ENCODE measurements around the gene AKAP11.

Gene AKAP11

DNA sequence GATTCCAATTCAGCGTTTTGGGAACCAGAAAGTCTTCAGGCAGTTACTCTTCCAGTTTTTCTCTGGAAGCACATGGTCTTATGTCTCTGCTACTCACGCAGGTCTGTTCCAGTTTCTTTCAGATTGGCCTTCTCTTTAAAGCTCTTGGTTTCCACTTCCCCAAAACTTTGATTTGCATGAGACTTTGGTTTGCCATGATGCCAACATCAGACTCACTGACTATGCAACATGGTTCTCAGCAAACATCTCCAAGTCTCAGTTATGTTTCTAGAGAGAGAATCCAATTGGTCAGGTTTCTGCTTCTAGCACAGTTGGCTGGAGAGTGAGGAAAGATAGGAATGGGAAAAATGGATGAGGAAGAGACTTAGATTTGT lies 3.1 kb downstream of the AKAP11 start:
- DNase-seq (ENCODE audit: low read depth) = no peak

DNA sequence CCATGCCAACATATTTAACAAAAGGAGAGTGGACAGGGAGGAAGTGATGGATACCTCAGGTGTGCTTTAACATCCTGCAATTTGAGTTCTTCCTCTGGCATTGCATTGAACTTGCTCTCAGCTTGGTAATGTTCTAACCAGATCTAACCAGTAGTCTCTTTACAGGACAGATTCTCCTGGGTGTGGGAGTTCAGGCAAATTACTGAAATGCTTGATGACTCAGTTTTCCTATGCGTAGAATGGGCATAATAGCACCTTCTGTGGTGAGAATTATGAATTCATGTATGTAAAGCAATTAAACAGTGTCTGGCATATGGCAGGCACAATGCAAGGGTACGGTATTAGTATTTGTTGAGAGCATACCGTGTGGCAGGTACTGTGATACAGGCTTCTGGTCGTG lies 3.6 kb downstream of the AKAP11 start:
- DNase-seq (ENCODE audit: low read depth) = no peak

DNA sequence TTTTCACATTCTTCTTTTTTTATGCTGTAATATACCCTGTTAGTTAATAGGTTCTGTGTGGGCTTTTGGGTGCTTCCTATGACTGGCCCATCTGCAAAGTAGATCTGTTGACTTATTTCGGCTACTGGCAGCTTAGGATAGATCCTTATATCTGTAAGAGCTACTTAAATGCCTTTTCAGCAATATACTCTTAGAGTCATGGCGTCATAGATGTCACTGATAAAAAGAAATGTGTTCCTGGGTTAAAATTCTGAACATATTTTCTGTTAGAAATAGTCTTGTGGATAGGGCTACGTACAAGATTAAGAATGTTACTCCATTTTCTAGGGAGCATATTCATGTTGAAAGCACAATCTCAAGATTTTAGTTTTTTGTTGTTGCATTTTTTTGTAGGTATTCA lies 4.7 kb downstream of the AKAP11 start:
- no peak for DNase-seq (ENCODE audit: low read depth)

DNA sequence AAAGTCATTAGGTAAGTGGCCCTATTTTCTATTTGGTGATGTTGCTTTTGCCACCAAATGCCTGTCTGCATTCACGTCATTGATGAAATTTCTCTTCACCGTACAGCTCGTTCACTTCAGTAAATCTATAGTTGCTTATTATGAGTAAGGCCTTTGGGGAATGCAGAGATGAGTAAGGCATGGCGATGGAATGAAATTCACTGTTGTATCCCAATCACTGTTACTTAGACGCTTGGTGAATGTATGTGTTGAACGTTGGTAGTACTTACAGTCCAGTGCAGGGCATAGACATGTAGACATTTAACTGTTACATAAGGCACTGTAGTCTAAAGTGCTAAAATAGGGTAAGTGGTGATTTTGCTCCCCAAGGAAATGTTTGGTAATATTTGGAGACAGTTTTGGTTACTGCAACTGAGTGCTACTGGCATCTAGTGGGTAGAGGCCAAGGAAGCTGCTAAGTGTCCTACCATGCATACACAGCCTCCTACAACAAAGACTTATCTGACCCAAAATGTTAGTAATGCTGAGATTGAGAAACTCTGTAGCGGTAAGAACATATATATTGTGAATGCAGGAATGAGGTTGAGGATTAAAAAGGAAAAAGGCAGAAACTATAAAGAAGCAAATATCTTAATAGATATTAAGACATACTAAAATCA lies 5.8 kb downstream of the AKAP11 start:
- DNase-seq (ENCODE audit: low read depth) = no peak

DNA sequence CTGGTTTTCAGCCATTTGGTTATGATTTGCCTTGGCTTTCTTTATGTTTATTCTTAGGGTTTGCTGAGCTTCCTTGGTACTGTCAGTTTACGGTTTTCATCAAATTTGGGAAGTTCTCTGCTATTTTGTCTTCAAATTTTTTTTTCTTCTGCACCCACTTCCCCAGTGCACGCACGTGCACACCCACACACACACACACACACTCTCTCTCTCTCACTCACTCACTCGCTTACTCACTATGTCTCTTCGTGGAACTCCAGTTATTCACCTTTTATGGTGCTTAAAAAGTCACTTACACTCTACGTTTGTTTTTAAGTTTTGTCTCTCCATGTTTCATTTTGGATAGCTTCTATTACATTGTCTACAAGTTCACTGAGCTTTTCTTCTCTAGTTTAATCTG lies 7.1 kb downstream of the AKAP11 start:
- no peak for DNase-seq (ENCODE audit: low read depth)

DNA sequence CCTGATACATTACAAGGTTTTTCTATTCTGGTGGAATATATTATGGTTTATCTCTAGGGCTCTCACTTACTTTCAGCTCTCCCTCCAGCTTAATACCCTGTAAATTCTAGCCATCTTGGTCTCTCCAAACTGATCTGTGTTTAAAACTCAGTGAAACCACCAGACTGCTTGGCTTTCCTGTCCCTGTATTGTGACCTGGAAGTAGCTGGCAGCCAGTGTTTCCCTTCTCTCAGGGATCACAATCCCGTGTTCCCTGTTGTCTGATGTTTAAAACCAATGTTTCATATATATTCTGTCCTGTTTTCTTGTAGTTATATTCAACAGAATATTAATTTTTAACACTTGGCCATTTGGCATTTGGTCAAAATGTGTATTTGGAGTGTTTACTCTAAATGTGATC lies 8.0 kb downstream of the AKAP11 start:
- no peak for DNase-seq (ENCODE audit: low read depth)

DNA sequence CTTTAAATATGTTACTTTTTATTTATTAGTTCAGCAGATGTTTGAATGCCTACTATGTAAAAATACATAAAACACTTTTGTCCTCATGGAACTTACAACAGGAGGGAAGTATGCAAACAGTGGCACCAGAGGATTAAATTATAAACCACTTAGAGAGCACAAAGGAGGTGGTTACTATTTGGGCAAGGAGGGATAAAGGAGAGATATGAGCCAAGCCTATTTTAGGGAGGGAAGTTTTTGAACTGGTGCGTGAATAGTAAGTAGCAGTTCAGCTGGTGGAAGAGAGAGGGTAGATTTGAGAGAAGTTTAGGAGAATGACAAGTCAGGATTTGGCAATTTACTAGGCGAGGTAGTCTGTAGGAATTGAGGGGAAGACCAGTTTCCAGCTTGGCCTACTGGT lies 8.6 kb downstream of the AKAP11 start:
- DNase-seq (ENCODE audit: low read depth) = no peak

DNA sequence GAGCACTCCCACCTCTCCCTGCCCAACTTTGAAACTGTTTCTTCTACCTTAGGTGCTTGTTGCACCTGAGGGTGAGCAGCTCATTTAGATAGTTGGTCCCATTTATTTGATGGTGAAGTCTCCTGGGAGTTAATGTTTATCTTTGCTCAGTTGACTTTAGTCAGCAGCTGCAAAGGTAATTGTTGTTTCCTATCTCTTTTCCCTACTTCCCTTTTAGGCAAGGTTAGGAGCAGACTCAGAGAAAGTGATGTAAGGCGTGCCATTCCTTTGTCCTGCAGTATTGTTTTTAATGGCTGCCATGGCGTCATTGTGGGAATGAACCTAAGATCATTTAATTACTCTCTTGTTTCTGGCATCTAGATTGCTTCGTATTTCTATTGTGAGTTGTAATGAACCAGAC lies 11.6 kb downstream of the AKAP11 start:
- DNase-seq (ENCODE audit: low read depth) = no peak

DNA sequence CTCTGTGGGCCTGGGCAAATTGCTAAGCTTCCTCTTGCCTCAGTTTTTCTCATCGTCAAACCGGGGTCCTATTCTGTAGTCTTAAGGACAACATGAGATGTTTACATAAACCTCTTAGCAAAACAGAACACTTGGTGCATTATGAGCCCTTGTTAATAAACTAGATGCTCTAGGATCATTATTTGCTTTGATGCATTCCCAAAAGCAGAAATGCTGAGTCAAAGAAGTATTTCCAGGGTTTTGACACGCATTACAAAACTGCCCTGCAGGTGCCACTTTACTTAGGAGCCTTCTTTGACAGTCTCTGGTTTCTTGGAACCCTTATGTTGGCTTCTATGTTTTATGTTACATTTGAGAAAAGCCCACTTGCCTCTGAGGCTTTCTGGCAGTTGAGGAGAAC lies 12.1 kb downstream of the AKAP11 start:
- no peak for DNase-seq (ENCODE audit: low read depth)

DNA sequence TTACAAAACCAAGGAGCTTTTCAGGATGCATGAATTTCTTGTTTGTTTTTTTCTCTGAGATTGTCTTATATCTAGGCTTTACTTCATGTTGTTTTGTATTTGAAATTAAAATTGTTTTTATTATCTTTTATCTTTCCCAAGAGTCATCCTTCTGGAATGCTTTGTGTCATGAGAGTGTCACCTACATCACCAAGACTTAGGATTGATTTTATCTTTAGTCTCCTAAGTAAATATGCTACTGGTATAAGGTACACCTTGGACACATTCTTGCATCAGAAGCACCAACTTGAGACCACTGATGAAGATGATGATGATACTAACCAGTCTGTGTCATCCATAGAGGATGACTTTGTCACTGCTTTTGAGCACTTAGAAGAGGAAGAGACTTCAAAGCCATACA lies 26.4 kb downstream of the AKAP11 start:
- DNase-seq (ENCODE audit: low read depth) = no peak

DNA sequence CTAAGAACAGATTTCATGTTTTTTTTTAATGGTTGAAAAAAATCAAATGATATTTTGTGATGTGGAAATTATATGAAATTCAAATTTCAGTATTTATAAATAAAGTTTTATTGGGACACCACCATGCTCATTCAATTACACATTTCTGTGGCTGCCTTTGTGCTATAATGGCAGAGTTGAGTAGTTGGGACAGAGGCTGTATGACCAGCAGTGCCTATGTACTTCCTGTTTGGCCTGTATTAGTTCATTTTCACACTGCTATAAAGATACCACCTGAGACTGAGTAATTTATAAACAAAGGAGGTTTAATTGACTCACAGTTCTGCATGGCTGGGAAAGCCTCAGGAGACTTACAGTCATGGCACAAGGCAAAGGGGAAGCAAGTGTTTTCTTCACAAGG lies 33.6 kb downstream of the AKAP11 start:
- DNase-seq (ENCODE audit: low read depth) = no peak

DNA sequence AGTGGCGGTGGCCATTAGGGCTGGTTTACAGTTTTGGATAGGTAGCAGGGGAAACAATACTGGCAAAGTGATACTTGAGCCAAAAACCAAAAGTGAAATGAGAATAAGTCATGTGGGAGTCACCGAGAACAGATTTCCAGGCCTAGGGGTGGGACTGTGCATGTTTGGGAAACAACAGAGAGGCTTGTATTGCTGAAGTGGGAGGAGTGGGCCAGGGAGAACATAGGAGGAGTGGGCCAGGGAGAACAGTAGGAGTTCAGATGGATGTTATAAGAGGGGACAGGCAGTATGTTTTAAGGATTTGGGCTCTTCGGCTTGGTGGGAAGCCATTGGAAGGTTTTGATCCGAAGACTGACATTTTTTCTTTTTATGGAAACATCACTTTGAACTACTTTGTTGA lies 35.5 kb downstream of the AKAP11 start:
- no peak for DNase-seq (ENCODE audit: low read depth)

DNA sequence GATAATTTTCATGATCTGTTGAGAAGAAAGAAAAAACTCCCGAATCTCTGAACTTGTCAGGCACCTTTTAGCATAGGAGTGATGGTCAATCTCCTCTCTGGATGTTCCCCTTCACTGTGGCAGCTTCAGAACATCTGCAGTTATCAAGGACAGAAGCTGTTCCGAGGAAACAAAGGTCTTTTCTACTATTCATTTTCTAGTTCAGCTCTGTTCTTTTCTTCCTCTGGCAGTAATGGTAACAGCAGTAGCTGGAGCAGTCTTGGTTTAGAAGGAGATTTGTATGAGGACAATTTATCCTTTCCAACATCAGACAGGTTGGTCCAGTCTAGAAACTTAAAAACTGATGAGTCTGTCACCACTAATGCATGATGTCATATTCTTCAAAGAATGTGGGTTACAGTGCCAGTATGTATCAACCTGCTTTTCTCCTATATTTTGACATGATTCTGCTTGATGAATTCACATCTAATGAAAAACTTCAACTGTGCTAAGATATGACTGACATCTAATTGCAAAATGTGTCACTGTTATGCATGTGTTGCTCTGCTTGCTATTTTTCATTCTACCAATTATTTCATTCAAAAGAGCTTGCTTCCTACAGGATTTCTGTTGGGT lies 41.0 kb downstream of the AKAP11 start:
- DNase-seq (ENCODE audit: low read depth) = no peak

DNA sequence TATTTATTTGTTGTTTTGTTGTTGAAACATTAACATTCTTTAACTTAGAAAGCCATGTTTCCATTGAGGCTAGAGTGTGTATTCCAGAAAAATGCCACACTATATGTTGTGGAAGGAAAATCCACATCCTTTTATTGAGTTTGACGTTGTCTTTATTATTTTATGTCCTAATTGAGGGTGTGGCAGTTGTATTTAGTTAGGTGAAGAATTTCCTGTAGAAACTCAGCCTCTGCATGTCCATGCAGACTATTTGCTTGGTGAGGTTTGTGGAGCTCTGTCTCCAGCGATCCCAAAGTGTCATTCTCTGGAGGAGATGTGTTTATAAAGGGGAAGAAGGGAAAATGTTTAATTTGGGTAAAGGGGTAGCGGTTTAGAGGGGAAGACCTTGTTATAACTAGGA lies 46.6 kb downstream of the AKAP11 start:
- no peak for DNase-seq (ENCODE audit: low read depth)

DNA sequence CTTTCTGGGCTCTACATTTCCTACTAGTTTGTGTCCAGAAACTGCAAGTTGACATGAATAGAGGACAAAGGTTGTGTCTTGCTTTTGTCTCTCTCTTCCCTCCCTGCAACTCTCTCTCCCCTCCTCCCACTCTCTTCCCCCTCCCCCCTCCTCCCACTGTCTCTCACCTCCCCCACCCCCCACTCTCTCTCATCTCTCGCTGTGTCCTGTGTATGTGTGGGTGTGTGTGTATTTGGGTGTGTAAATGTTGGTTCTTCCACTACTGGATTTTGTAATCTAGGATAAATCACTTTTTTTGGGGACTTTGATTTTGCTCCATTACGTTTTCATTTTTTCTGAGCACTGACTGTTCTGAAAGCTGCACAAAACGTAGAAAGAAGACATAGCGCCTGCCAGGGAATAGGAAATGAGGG lies 48.4 kb downstream of the AKAP11 start:
- DNase-seq (ENCODE audit: low read depth) = no peak

DNA sequence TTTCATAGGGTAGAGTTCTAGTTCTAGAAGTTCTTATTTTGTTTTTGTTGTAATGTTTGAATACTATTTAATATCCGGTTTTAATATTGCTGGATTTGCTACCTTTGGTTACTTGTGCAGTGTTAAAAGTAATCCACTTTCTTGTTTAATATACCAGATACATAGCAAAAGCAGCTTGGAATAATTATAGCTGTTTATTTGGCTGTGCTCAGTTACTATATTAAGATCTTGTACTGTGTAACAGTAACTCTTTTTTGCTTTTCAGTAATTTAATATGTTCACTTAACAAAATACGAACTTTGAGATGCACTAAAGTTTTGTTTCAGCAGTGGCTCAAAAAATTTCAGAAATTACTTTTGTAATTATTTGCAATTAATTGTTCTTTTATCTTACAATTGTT lies 50.9 kb downstream of the AKAP11 start:
- DNase-seq (ENCODE audit: low read depth) = no peak

DNA sequence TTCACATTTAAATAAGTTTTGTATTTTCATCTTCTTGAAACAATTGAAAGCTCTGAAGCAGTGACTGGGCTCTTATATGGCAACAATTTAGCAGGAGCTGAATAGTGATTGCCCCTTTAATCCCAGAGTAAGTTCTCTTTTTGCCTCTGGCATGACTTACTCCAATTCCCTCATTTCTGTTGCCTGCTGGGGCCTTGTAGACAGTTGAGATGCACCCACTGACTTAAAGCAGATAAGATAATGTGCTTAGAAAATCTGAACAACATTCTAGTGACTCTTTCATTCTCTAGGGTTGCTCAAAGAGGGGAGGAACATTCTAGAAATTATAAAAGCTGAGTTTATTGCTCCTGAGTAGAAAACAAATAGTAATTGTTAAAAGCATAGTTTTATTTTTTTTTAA lies 52.8 kb downstream of the AKAP11 start:
- DNase-seq (ENCODE audit: low read depth) = no peak

DNA sequence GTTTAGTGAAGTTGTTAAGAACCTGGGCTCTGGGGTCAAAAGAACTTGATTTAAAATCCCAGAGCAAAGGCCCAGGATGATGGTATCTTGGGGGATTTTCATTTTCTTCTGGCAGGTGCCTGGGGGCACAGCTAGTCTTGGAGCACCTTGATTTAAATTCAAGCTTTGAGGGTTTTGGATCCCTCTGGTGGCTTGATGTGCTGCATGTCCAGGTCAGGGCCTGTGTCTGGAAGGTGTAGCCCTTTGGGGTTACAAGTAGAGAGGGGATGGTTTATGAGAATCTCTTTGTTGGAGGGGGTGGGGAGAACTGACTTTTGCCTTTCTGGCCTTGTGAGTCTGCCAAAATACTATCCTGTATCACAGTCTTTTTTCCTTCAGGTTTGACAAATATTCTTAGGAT lies 55.8 kb downstream of the AKAP11 start:
- no peak for DNase-seq (ENCODE audit: low read depth)

DNA sequence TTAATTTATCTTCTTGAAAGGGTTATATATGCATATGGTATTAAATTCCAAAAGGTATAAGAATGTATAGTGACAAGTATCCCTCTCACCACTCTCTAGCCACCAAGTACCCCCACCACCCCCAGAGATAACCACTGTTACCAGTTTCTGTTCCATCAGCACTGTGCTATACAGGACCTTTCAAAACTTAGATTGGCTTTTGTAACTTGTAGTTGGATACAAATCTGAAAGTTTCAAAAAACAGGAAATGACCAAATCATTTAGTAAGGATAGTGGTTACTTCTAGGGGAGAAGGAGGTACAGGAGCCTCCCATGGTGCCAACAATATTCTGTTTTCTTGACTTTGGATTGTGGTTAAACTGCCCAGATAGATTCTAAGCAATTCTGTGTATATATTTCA lies 56.7 kb downstream of the AKAP11 start:
- DNase-seq (ENCODE audit: low read depth) = no peak

DNA sequence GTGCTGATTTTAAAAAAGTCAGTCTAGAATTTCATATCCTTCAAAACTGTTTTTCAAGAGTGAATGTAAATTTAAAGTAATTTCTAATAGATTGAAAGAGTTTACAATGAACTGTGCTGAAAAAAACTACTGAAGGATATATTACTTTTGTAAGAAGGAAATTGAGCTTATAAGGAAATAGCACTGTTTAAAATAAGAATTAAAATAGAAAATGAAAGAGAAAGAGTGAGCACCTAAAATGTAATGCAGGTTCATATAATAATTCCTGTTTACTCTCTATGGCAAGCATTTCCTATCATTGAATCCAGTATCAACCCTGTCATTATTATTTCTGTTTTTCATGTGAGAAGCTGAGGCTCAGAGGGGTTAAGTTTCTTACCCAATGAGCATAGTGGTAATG lies 57.3 kb downstream of the AKAP11 start:
- DNase-seq (ENCODE audit: low read depth) = no peak

DNA sequence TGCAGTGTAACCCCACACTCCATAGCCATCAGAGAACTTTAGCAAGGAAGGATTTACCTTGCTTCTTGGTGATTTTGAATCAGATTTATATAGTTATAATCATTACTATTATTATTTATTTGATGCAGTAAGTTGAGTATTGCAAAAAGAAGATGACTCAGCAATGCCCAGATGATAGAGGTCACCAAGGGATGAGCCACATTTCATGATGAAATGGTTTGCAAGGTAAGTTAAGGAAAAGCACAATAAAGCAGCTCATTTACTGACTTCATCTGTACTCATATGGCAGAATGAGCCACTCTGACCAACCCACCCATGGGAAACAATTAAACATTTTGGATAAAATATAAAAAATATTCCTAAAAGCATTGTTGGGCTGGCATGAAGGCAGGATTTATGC lies 59.1 kb downstream of the AKAP11 start:
- DNase-seq (ENCODE audit: low read depth) = no peak

DNA sequence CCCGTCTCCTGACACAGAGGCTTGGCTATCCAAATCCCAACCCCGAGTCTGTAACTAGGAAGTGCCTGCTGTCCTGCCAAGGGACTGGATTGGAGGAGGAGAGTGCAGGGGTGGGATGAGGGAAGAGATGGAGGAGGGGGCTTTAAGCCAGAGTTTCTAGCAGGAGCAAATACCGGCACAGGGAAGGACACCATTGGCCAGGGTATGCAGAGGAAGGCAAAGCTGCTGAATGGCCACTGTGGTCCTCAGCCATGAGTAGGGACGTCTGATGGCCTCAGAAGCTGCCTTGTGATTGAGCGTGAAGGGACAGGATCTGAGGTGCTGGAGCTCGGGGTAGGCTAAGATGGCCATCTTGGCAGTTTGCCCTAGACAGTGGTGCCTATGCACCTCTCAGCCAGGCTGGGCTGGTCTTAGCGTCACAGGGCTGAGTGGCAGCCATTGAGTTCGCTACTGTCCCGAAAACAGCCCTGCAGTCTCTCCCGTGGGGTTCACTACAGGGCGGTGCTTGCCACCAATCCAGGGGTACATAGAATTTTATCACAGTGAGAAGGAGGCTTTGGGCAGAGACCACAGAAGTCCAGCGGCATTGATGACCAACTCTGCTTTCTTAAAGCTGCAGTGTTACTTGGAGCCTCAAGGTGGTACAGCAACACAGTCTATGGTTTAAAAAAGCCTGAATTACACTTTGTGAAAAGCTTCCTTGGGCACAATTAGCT lies 61.8 kb downstream of the AKAP11 start:
- DNase-seq (ENCODE audit: low read depth) = no peak

DNA sequence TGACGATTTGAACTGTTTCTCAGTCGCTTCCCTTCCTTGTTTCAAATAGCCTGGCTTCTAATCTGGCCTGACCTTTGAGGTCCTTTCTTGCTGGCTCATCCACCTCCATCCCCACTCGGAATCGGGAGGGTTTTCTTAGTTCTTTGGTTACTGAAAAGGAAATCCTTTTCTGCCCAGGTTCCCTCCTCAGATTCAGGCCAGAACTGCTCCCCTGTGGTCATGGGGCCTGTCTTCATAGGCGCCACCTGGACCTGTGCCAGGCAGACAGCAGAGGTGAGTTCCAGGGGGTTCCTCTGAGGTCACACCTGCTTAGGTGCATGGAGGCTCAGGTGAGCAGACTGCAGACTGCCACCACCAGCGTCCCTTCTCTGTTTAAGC lies 62.4 kb downstream of the AKAP11 start:
- DNase-seq (ENCODE audit: low read depth) = no peak

All from HS-5 (cell line).